Brain microvascular endothelial cell (primary cell): ENCODE measurements around the gene GIMAP6.
"Not testable (repeated sequence)": the region's sequence is repeated elsewhere in the genome, so short reads cannot be mapped to it uniquely, and the experiment has no call there.

ENCODE experiments used
- DNase-seq: peaks from one replicate; pipeline ENCODE4 v3.0.0-alpha.2; 2020
- H3K27ac ChIP-seq: fragments of 250-450 bp; sonication (Bioruptor Pico); 2 replicates; pipeline ENCODE4 v1.5.1; 2020; ENCODE audit warnings: mild to moderate bottlenecking, moderate library complexity
- H3K27me3 ChIP-seq: fragments of 250-450 bp; sonication (Bioruptor Pico); replicated peaks from 2 replicates; pipeline ENCODE4 v1.5.1; 2020; ENCODE audit warnings: mild to moderate bottlenecking
- H3K36me3 ChIP-seq: fragments of 250-450 bp; sonication (Bioruptor Pico); replicated peaks from 2 replicates; pipeline ENCODE4 v1.5.1; 2020; ENCODE audit warnings: mild to moderate bottlenecking
- H3K4me3 ChIP-seq: 2 replicates; pipeline ENCODE4 v1.5.1; 2011; ENCODE audit warnings: low read depth, mild to moderate bottlenecking, control low read depth, low read length, moderate library complexity
- CTCF ChIP-seq: IDR thresholded peaks from 2 replicates; pipeline ENCODE4 v1.5.1; 2011; ENCODE audit warnings: low read depth, mild to moderate bottlenecking, moderate library complexity, low read length, control low read depth, inconsistent platforms; ENCODE audit errors: missing control alignments
- in situ Hi-C: cut with HindIII; loops from 2 replicates; pipeline ENCODE4 v1.10.0; 2017; ENCODE audit warnings: low sequenced_read_pairs, low pct_ligation_motif_present

The GIMAP6 gene

GRCh38 chr7:150613880-150614279, 18.3 kb downstream of the GIMAP6 start:
- Histone ChIP-seq H3K36me3 (no peaks in the 10 kb centered on the region), H3K4me3 (no peak overlapping the region), H3K27me3 (no peaks in the 10 kb centered on the region), H3K27ac (no peak overlapping the region)
- DNase-seq = no peak
- no peak for TF ChIP-seq CTCF
- in situ Hi-C loops = no loop called here

- Histone ChIP-seq H3K27me3 (no peaks in the 10 kb centered on the region), H3K27ac (no peak overlapping the region), H3K36me3 (no peaks in the 10 kb centered on the region), H3K4me3 (no peak overlapping the region)
- TF ChIP-seq CTCF = no peak
- no peak for DNase-seq
- in situ Hi-C loops = no loop called here
Observed at GRCh38 chr7:150612925-150613324, 19.3 kb downstream of the GIMAP6 start.

GRCh38 chr7:150610233-150610632, 22.0 kb downstream of the GIMAP6 start:
- DNase-seq = no peak
- Histone ChIP-seq H3K27me3 (no peaks in the 10 kb centered on the region), H3K36me3 (no peaks in the 10 kb centered on the region), H3K4me3 (no peak overlapping the region), H3K27ac (no peak overlapping the region)
- in situ Hi-C loops = no loop called here
- no peak for TF ChIP-seq CTCF

GRCh38 chr7:150603600-150603999, 28.6 kb downstream of the GIMAP6 start:
- DNase-seq, H3K36me3 ChIP-seq, H3K27ac ChIP-seq, H3K27me3 ChIP-seq, H3K4me3 ChIP-seq, in situ Hi-C loops: not testable (repeated sequence)

GRCh38 chr7:150595361-150595760, 36.8 kb downstream of the GIMAP6 start:
- H3K27ac ChIP-seq = no peak overlapping the region
- DNase-seq = no peak
- in situ Hi-C loops = no loop called here
- no peaks in the 10 kb centered on the region for H3K27me3 ChIP-seq
- no peaks in the 10 kb centered on the region for H3K36me3 ChIP-seq
- no peak for TF ChIP-seq CTCF
- H3K4me3 ChIP-seq = no peak overlapping the region

GRCh38 chr7:150594805-150595204, 37.4 kb downstream of the GIMAP6 start:
- in situ Hi-C loops = no loop called here
- no peaks in the 10 kb centered on the region for H3K27me3 ChIP-seq
- no peak overlapping the region for H3K27ac ChIP-seq
- no peak for TF ChIP-seq CTCF
- no peak overlapping the region for H3K4me3 ChIP-seq
- no peak for DNase-seq
- H3K36me3 ChIP-seq = no peaks in the 10 kb centered on the region
